ENCODE measurements around the gene TCF4. TPM values are rescaled to one million over a fixed set of nuclear protein-coding genes. Genes with fewer than 3 reads are reported as not detected.

TCF4 gene
- polyA plus RNA-seq, 2 donors, result 3.7 to 4.8 TPM

GRCh38 chr18:55458456-55459203 lies 129.4 kb downstream of the TCF4 start:
- H3K4me1 ChIP-seq (ENCODE audit: control insufficient read depth in 2 of 2, insufficient read depth in 2 of 2, low read length in 1 of 2), result no peaks in the 10 kb centered on the region
- whole genome bisulfite sequencing, 2 donors, result 78 to 86% methylated on average over 12 of the region's 12 CpGs
- no peaks in the 10 kb centered on the region for H3K9me3 ChIP-seq (ENCODE audit: control insufficient read depth in 2 of 2, insufficient read depth in 1 of 2, low read depth in 1 of 2, low read length in 1 of 2)
- no peaks in the 10 kb centered on the region for H3K36me3 ChIP-seq (ENCODE audit: control insufficient read depth in 2 of 2, insufficient read depth in 2 of 2, low read length in 1 of 2)
- H3K27me3 ChIP-seq (ENCODE audit: control insufficient read depth in 1 of 2, insufficient read depth in 2 of 2, low read length in 2 of 2), result no peaks in the 10 kb centered on the region
- H3K4me3 ChIP-seq (ENCODE audit: low read depth in 1 of 2, low read length in 2 of 2), result no peak overlapping the region
- no peak overlapping the region for H3K27ac ChIP-seq (ENCODE audit: low read depth in 2 of 2, low read length in 1 of 2)

DNA sequence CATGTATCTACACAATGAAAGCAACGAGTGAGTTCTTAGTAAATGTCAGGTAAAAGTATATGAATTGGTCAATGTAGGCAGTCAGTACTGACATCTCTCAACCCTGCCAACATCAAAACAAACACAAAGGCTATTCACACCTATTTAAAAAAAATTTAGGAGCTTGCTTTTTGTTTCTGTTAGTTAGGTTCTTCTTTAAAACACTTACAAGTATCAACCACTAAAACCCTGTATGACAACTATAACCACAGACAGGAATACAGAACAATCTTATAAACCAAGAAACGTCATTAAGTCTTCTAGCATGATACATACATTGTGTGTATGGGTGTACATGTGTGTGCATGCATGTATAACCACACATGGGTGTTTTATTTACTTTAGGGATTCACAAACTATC lies 131.0 kb downstream of the TCF4 start:
- Histone ChIP-seq H3K27ac (ENCODE audit: low read depth in 2 of 2, low read length in 1 of 2) (no peak overlapping the region), H3K27me3 (ENCODE audit: control insufficient read depth in 1 of 2, insufficient read depth in 2 of 2, low read length in 2 of 2) (no peaks in the 10 kb centered on the region), H3K9me3 (ENCODE audit: control insufficient read depth in 2 of 2, insufficient read depth in 1 of 2, low read depth in 1 of 2, low read length in 1 of 2) (no peaks in the 10 kb centered on the region), H3K4me1 (ENCODE audit: control insufficient read depth in 2 of 2, insufficient read depth in 2 of 2, low read length in 1 of 2) (peaks cover 0 to 6% of the 10 kb centered on the region in 2 donors), H3K4me3 (ENCODE audit: low read depth in 1 of 2, low read length in 2 of 2) (no peak overlapping the region), H3K36me3 (ENCODE audit: control insufficient read depth in 2 of 2, insufficient read depth in 2 of 2, low read length in 1 of 2) (no peaks in the 10 kb centered on the region)
- 45 to 54% methylated on average over 2 of the region's 2 CpGs for WGBS, 2 donors

DNA sequence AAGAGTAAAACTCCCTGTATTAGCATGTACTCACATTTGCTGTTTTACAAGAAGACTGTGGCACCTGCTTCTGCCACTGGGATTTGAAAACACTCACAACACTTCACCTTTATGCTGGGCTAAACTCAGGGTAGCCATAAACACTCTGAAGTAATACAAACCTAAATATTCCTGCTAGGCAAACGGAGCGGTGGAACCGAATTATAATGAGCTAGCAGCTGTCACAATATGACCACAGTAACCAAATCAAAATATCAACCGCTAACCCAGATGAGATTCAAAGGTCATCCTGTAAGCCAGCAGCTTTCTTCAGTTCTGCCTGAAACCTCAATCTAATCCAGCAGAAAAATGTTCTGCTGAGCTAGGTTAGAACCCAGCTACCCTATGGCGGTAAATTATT lies 132.1 kb downstream of the TCF4 start:
- H3K9me3 ChIP-seq (ENCODE audit: control insufficient read depth in 2 of 2, insufficient read depth in 1 of 2, low read depth in 1 of 2, low read length in 1 of 2), result no peaks in the 10 kb centered on the region
- no peak overlapping the region for H3K4me3 ChIP-seq (ENCODE audit: low read depth in 1 of 2, low read length in 2 of 2)
- H3K27ac ChIP-seq (ENCODE audit: low read depth in 2 of 2, low read length in 1 of 2), result no peak overlapping the region
- no peaks in the 10 kb centered on the region for H3K36me3 ChIP-seq (ENCODE audit: control insufficient read depth in 2 of 2, insufficient read depth in 2 of 2, low read length in 1 of 2)
- H3K27me3 ChIP-seq (ENCODE audit: control insufficient read depth in 1 of 2, insufficient read depth in 2 of 2, low read length in 2 of 2), result no peaks in the 10 kb centered on the region
- peaks cover 0 to 8% of the 10 kb centered on the region in 2 donors for H3K4me1 ChIP-seq (ENCODE audit: control insufficient read depth in 2 of 2, insufficient read depth in 2 of 2, low read length in 1 of 2)
- WGBS, 2 donors, result 85 to 89% methylated on average over 5 of the region's 5 CpGs

- WGBS, 2 donors, result 43 to 46% methylated on average over 1 of the region's 1 CpG
- H3K4me1 ChIP-seq (ENCODE audit: control insufficient read depth in 2 of 2, insufficient read depth in 2 of 2, low read length in 1 of 2), result peaks cover 0 to 8% of the 10 kb centered on the region in 2 donors
- no peaks in the 10 kb centered on the region for H3K27me3 ChIP-seq (ENCODE audit: control insufficient read depth in 1 of 2, insufficient read depth in 2 of 2, low read length in 2 of 2)
- no peak overlapping the region for H3K27ac ChIP-seq (ENCODE audit: low read depth in 2 of 2, low read length in 1 of 2)
- H3K4me3 ChIP-seq (ENCODE audit: low read depth in 1 of 2, low read length in 2 of 2), result no peak overlapping the region
- H3K9me3 ChIP-seq (ENCODE audit: control insufficient read depth in 2 of 2, insufficient read depth in 1 of 2, low read depth in 1 of 2, low read length in 1 of 2), result no peaks in the 10 kb centered on the region
- no peaks in the 10 kb centered on the region for H3K36me3 ChIP-seq (ENCODE audit: control insufficient read depth in 2 of 2, insufficient read depth in 2 of 2, low read length in 1 of 2)
Observed at GRCh38 chr18:55453186-55453585, 134.8 kb downstream of the TCF4 start.

DNA sequence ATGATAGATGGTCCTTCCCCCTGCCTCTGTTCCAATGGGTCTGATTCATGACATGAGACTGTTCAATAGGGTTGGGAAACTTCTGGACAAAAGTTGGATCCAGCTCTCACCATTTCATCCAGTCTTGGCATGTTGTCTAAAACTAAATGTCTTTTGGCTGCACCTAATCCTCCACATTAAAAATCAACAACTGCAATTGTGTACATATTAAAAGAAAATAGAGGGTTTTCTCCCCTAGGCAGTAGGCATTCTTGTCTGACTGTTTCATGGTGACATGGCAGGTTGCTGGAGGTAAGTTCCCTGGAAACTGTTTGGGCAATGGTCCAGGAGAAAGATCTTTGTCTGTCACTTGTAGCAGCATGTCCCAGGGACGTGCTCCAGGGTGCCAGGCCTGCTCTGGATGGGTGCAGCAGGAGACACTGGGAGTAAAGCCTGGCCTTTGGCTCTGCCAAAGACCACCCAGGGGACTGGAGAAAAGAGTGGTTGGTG lies 135.8 kb downstream of the TCF4 start:
- Histone ChIP-seq H3K36me3 (ENCODE audit: control insufficient read depth in 2 of 2, insufficient read depth in 2 of 2, low read length in 1 of 2) (no peaks in the 10 kb centered on the region), H3K9me3 (ENCODE audit: control insufficient read depth in 2 of 2, insufficient read depth in 1 of 2, low read depth in 1 of 2, low read length in 1 of 2) (no peaks in the 10 kb centered on the region), H3K27me3 (ENCODE audit: control insufficient read depth in 1 of 2, insufficient read depth in 2 of 2, low read length in 2 of 2) (no peaks in the 10 kb centered on the region), H3K4me1 (ENCODE audit: control insufficient read depth in 2 of 2, insufficient read depth in 2 of 2, low read length in 1 of 2) (peaks cover 0 to 8% of the 10 kb centered on the region in 2 donors), H3K4me3 (ENCODE audit: low read depth in 1 of 2, low read length in 2 of 2) (no peak overlapping the region), H3K27ac (ENCODE audit: low read depth in 2 of 2, low read length in 1 of 2) (peak overlapping the region; percentile 54 to 69)
- 41 to 48% methylated on average over 1 of the region's 1 CpG for WGBS, 2 donors

DNA sequence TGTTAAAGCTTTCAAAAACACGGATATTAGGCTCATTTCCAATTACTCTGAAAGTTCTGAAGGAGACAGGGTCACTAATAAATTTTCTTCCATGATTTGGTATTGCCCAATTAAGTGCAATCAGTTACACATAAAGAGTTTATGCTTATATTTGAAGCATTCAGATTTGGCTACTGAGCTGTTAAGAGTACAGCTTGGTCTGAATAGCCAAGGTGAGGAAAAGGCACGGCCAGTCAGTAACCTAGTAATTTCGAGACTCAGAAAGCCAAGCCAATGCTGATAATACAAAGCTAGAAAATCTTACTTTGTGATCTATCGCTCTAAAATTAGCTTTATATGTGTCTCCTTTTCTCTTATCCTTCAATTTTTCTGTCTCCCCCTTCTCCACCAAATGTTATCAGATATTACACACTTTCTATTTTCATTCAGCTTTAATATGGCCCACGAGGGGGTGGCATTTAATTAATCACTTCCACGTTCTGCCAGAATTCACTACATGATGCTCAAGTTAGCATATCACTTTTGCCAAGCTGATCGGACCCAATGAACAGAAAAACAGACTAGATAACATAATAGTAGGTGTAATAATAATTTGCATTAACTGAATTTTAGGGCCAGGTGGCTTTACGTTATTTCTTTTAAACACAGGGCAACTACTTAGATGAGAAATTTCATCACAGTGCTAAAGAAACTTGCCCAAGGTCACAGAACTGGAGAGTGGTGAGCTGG lies 138.4 kb downstream of the TCF4 start:
- peaks cover 0 to 8% of the 10 kb centered on the region in 2 donors for H3K4me1 ChIP-seq (ENCODE audit: control insufficient read depth in 2 of 2, insufficient read depth in 2 of 2, low read length in 1 of 2)
- H3K27ac ChIP-seq (ENCODE audit: low read depth in 2 of 2, low read length in 1 of 2), result no peak overlapping the region
- H3K27me3 ChIP-seq (ENCODE audit: control insufficient read depth in 1 of 2, insufficient read depth in 2 of 2, low read length in 2 of 2), result no peaks in the 10 kb centered on the region
- 74 to 80% methylated on average over 8 of the region's 8 CpGs for WGBS, 2 donors
- H3K36me3 ChIP-seq (ENCODE audit: control insufficient read depth in 2 of 2, insufficient read depth in 2 of 2, low read length in 1 of 2), result no peaks in the 10 kb centered on the region
- peaks cover 0 to 3% of the 10 kb centered on the region in 2 donors for H3K9me3 ChIP-seq (ENCODE audit: control insufficient read depth in 2 of 2, insufficient read depth in 1 of 2, low read depth in 1 of 2, low read length in 1 of 2)
- no peak overlapping the region for H3K4me3 ChIP-seq (ENCODE audit: low read depth in 1 of 2, low read length in 2 of 2)

DNA sequence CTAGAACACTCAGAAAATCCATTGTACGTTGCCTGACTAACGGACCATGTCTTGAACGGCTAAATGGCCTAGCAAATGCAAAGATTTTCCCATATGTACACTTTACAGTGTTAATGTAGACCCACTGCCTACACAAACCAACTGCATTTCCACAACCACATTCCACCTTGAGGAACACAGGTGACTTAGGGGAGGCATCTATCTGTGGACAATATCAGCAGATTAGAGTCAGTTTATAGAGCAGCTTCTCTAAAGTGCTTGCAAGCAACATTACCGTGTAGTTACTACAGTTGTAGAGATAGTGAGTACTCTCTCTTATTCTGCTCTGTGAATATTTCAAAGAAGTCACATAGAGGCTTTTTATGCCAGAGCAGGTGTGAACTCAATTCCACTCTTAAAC lies 139.6 kb downstream of the TCF4 start:
- no peaks in the 10 kb centered on the region for H3K36me3 ChIP-seq (ENCODE audit: control insufficient read depth in 2 of 2, insufficient read depth in 2 of 2, low read length in 1 of 2)
- H3K4me3 ChIP-seq (ENCODE audit: low read depth in 1 of 2, low read length in 2 of 2), result no peak overlapping the region
- 91 to 93% methylated on average over 4 of the region's 4 CpGs for WGBS, 2 donors
- H3K9me3 ChIP-seq (ENCODE audit: control insufficient read depth in 2 of 2, insufficient read depth in 1 of 2, low read depth in 1 of 2, low read length in 1 of 2), result peaks cover 0 to 3% of the 10 kb centered on the region in 2 donors
- H3K27ac ChIP-seq (ENCODE audit: low read depth in 2 of 2, low read length in 1 of 2), result no peak overlapping the region
- peaks cover 0 to 8% of the 10 kb centered on the region in 2 donors for H3K4me1 ChIP-seq (ENCODE audit: control insufficient read depth in 2 of 2, insufficient read depth in 2 of 2, low read length in 1 of 2)
- H3K27me3 ChIP-seq (ENCODE audit: control insufficient read depth in 1 of 2, insufficient read depth in 2 of 2, low read length in 2 of 2), result no peaks in the 10 kb centered on the region

DNA sequence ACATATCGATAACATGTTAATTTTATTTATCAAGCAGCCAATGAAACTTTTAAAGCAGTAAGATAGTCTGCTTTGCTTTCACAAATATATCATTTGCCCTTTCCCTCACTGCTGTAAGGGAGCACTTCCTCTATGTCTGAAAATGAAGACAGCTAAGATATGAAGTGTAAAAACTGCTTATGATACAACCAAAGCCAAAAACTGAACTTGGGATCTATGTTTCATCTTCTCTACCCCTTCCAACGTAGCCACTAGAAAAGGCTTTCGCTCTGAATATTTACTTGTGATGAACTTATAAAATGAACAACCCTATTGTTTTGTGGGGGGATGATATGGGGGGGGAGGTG lies 140.3 kb downstream of the TCF4 start:
- 88 to 90% methylated on average over 3 of the region's 3 CpGs for WGBS, 2 donors
- Histone ChIP-seq H3K4me1 (ENCODE audit: control insufficient read depth in 2 of 2, insufficient read depth in 2 of 2, low read length in 1 of 2) (peaks cover 0 to 6% of the 10 kb centered on the region in 2 donors), H3K36me3 (ENCODE audit: control insufficient read depth in 2 of 2, insufficient read depth in 2 of 2, low read length in 1 of 2) (no peaks in the 10 kb centered on the region), H3K9me3 (ENCODE audit: control insufficient read depth in 2 of 2, insufficient read depth in 1 of 2, low read depth in 1 of 2, low read length in 1 of 2) (peaks cover 0 to 3% of the 10 kb centered on the region in 2 donors), H3K4me3 (ENCODE audit: low read depth in 1 of 2, low read length in 2 of 2) (no peak overlapping the region), H3K27me3 (ENCODE audit: control insufficient read depth in 1 of 2, insufficient read depth in 2 of 2, low read length in 2 of 2) (no peaks in the 10 kb centered on the region), H3K27ac (ENCODE audit: low read depth in 2 of 2, low read length in 1 of 2) (no peak overlapping the region)

GRCh38 chr18:55446996-55447671 lies 140.9 kb downstream of the TCF4 start:
- Histone ChIP-seq H3K9me3 (ENCODE audit: control insufficient read depth in 2 of 2, insufficient read depth in 1 of 2, low read depth in 1 of 2, low read length in 1 of 2) (peaks cover 0 to 3% of the 10 kb centered on the region in 2 donors), H3K27ac (ENCODE audit: low read depth in 2 of 2, low read length in 1 of 2) (no peak overlapping the region), H3K27me3 (ENCODE audit: control insufficient read depth in 1 of 2, insufficient read depth in 2 of 2, low read length in 2 of 2) (no peaks in the 10 kb centered on the region), H3K36me3 (ENCODE audit: control insufficient read depth in 2 of 2, insufficient read depth in 2 of 2, low read length in 1 of 2) (no peaks in the 10 kb centered on the region), H3K4me1 (ENCODE audit: control insufficient read depth in 2 of 2, insufficient read depth in 2 of 2, low read length in 1 of 2) (peaks cover 0 to 2% of the 10 kb centered on the region in 2 donors), H3K4me3 (ENCODE audit: low read depth in 1 of 2, low read length in 2 of 2) (no peak overlapping the region)
- 88 to 90% methylated on average over 5 of the region's 5 CpGs for WGBS, 2 donors

Measured in esophagus (tissue), 2 donors.